NCI-H748 treated with DMSO at 0.1 percent for 48 hours (cell line): ENCODE results near the gene CLNK.
"Not testable (repeated sequence)": the region's sequence is repeated elsewhere in the genome, so short reads cannot be mapped to it uniquely, and the experiment has no call there.

Experiments used
- DNase-seq: peaks from one replicate; lab custom pipeline; 2025; lab: John Stamatoyannopoulos, UW

CLNK gene

DNA sequence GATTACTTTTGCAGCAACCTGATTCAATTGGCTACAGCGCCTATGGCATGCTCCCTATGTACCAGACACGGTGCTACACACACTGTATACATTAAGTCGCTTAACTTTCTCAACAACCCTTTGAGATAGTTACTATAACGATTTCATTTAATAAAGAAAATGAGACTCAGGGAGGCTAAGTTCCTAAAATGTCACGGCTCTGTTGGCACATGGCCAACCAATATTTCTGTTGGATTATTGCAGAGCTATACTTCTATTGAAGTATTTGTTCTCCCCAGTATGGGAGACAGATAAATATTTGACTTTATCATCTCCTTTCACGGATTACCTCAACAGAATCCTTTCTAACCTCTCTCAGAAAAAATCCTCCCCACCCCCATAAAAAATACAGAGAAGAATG, 25.3 kb downstream of the CLNK start:
- no peak for DNase-seq

DNA sequence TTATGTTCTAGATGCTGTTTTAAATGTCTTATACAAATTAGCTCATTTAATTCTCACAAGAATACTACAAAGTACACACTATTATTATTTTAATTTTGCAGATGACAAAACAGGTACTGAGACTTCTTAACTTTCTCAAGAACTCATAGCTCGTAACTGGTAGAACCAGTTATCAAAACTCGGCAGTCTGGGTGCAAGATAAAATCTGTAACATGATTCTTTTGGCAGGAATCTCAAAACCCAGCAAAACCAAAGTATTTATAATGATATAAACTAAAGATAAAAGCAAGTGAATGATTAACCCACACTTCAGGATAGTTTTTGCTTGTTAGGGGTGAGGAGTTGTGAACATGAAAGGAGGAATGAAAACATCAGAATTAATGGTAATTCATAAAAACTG, 27.6 kb downstream of the CLNK start:
- DNase-seq = no peak

DNA sequence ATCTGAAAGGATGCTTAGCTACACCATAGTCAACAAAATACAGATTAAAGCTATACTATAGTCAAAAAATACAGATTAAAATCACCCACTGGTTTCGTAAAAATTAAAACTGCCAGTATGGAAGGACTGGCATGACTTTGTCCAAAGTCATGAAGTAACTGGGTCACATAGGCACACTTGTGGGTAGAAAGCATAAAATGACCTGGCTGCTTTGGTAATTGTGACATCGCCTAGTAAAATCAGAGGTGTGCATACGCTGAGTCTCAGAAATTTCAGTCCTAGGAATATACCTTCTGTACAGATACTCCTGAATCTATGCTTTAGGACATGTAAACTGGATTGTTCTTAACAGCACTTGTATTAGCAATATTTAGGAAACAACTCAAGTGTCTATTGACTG, 28.1 kb downstream of the CLNK start:
- DNase-seq = no peak

DNA sequence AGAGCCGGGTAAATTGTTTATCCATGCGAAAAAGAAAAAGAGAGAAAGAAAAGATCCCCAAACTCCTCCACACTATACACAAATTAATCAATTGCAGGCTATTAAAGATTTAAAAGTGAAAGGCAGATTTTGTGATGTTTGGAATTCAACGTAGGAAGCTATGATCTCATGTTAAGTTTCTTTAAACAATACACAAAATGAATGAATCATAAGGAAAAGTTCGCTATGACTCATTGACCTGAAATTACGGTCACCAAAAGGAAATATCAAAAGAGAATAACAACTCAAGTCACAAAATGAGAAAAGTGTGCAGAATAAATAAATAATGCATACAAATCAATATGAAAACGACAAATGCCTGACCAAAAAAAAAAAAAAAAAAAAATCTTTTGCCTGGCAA, 28.6 kb downstream of the CLNK start:
- no peak for DNase-seq

DNA sequence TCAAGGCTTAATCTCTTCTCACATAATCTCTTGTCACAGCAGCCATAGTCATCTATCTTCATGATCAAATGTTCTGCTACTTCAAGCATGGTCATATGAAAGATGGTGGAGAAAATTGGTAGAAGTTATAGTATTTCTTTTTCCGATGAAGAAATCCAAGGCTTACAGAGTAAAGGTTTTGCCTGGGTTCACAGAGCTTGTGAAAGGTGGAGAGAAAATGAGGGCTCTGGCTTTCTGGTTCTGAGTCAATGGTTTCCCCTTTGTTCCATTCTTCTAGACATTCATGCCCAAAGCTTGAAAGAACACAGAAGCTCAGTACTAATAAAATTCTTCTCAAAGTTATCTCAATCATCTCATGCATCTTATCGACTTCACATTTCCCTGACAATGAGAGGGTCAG, 36.1 kb downstream of the CLNK start:
- DNase-seq = no peak

DNA sequence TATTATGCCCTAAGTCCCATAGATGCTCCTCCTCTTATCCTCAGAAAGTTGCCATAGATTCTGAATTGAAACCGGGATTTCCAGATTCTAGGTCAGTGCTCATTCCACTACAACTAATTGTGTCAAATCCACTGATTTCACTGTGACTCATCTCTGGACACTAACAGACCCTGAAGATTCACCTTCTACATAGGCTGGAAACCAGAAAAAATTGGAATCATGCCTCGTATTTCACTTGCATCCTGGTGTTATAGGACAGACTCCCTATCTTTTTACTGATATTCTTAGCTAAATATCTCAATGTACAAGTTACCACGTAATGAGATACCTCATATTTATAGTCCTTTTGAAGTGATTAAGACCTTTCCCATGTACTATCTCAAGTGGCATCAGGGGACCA, 36.7 kb downstream of the CLNK start:
- DNase-seq = no peak

DNA sequence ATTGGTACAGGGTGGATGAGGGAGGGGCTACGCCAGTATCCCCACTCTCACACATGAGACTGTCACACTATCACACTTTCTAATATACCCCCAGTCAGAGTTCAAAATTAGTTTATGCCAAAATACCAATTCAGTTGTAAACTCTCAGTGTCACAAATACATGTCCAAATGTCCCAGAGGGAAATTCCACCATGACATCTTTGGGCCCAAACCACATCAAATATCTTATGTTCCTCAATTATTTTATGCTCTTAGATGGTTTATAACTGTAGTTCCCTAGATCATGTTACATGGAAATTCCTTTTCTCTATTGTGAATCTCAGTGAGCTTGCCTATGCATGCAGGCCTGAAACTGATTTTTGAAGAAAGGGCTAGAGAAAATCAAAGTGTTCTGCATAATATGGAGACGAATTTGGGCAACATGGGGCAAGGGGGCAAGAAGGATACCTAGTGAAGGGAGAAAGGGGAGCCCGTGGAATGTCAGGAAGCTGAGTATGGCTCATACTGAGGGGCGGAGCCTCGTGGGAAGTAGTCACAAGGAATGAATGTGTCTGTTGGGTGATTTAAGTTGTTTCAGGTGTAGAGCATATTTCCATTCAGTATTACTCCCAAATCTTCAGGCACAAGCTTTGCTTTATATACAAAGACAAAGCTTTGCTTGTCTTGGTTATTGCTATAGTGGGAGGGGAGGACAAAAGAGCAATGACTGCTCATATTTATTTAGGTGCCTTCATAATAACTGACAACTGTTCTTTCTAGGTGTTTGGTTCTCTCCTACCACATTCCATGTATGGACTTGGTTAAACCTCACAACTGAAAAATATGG, 40.8 kb downstream of the CLNK start:
- no peak for DNase-seq

DNA sequence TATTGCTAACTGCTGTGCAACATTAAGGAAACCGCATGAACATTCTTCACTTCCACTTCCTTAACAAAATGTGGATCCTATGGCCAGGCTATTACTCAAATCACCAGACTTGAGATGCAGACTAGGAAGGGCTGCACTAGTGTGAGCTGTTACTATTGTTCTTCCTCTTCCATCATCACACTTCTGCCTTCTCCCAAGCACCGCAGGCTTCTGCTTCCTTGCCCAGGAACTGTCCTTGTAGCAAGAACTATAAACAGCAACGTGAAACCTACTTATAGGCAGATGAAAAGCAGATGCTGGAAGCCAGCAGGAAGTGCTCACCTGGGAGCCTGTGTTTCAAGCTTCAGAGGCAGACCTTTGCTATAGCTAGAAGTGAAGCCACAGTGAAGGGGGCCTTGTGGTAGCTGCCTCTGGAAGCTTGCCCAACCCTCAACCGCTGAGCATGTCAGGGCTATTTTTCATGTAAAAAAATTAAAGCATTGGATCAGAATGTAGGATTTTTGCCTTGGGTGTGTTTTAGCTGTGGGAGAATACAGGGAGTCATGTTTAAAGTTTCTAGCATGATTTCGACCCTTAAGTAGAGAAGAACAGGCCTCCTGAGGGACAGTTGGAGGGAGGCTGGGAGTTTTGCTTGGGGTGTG, 43.9 kb downstream of the CLNK start:
- no peak for DNase-seq

DNA sequence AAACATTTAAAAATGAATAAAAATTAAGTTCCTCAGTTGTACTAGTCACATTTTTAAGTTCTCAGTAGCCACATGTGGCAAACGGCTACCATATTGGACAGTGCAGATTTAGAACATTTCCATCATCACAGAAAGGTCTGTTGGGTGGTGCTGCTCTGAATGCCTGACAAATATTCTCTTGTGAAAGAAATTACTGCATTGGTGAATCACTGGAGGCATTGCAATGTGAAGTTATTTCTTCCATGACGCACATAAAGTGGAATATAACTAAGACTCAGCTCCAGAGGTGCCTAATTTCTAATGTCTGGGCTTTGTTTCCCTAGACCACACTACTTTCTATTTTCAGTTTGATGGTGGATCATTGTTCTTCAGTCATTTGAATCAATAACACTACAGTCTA, 44.9 kb downstream of the CLNK start:
- DNase-seq = no peak

DNA sequence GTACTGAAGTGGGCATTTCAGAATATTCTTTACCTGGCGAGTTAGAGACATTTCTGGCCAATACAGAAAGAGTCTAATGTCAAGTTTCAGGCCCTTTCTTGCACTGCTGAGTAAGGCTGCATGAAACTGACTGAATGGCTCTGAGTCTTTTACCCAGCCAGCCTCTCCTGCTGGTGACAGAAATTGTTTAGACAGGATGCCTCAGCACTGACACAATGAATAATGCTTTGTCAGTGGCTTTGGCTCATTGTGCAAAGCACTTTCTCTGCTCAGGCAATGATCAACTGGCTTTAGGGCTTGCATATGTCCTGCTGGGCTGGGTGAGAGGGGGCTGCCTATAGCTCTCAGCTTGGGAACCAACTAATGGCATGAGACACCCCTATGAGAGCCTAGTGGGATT, 45.5 kb downstream of the CLNK start:
- DNase-seq = no peak

DNA sequence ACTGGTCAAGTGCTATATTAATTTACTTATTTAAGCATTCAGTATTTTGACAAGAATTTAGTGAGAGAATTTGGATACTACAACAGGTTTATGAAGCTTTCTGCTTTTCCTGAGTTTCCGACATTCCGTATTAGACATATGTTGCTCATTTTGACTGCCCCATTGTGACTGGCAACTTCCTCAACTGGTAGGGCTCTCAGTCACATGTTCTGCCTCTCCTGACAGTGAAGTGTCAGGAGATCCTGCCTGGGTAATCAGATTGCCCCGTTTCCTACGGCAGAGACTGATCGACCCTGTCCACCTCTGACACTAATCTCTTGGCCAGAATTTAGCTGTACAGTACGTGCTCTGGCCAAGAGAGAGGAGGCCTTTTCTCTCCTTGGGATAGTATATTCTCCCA, 49.5 kb downstream of the CLNK start:
- no peak for DNase-seq

DNA sequence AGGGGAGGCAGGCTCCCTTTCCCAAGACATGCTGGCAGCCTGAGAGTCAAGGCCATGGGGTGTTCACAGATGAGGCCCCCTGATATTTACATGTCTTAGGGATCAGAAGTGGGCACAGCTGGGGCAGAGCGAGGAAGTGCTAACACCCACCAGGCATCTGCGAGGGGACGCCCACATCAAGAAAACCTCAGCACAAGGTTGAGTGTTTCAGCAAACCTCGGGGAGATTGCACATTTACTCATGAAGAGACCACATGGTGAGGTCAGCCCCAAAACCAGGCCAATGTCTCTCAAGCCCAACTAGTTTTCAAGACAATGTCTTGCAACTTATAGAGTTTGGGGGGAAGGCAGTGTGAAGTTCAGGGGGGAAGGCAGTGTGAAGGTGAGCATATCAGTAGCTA, 55.2 kb downstream of the CLNK start:
- DNase-seq = no peak

DNA sequence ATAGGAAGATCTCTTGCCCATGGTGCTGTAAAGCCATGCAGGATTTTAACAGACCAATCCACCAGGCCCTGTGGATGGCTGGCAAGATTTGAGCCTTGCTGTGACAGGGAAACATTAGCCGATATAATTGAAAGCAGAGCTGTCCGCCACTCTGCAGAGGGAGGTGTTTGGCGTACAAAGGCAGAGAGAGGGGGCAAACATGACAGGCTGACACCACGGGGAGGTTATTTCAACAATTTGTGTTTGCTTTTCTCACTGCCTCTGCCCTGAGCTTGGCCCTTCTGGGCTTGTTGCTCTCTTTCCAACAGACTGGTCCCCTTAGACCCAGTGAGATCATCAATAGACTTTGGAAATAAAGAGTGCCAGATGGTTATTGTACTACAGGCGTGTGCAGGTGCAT, 59.4 kb downstream of the CLNK start:
- DNase-seq = peak; percentile 91

DNA sequence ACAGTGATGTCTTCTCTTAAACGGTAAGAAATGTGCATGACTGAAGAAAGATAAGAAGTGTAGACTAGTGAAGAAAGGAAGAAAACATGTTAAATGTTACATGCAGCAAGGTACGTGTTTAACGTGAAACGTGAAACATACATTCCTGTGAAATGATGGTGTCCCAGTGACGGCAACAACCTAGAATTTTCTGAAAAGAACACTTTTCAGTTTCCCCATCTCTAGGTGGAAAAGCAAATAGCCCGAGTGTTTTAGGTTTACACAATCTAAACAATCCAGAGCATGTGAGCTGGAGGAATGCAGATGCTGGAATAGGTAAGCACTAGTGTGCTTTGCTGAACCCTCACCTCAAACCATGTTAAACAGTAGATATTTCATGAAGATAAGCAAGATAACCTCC, 60.7 kb downstream of the CLNK start:
- DNase-seq = no peak

DNA sequence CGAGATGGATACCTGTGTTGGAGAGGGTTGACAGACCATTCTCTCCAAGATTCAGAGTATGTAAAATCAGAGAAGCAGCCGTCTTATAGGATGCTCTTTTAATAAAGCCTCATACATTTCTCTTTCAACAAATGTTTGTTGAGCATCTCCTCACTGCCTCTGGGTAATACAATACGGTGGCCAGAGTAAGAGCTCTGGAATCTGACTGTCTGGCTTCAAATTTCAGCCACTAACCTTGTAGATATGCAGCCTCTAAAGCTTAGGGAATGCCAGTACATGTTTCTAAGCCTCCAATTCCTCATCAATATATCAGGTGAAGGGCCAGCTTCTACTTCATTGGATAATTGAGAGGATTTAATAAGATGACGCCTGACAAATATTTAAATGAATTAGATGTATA, 61.3 kb downstream of the CLNK start:
- DNase-seq = no peak

DNA sequence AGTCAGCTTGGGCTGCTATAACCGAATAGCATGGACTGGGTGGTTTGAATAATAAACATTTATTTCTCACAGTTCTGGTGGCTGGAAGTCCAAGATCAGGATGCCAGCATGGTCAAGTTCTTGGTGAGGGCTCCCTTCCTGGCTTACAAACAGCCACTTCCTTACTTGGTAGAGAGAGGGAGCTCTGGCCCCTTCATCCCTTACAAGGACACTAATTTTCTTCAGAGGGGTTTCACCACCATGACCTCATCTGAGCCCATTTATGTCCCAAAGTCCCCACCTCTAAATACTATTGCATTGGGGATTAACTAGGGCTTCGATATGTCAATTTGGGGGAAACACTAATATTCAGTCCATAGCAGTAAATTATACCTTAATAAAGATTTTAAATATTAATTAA, 61.8 kb downstream of the CLNK start:
- peak; percentile 34 for DNase-seq

DNA sequence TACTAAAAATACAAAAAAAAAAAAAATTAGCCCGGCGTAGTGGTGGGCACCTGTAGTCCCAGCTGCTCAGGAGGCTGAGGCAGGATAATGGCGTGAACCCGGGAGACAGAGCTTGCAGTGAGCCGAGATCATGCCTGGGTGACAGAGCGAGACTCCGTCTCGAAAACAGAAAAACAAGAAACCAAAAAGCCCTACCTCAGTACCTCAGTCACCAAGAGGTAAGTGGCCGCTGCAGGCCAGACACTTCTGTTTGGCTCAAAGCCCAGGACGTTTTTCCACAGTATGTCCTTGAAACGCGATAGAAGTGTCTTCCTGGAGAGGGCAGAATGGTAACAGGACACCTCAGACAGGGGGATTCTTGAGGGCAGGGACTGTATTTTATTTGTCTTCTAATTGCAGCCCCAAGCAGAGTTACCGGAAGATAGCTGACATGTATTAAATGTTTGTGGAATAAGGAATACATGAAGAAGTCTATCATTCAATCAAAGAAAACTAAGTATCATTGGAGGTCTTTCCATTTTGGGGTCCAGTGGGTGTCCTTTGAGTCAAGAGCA, 63.6 kb downstream of the CLNK start:
- peak; percentile 37 for DNase-seq

DNA sequence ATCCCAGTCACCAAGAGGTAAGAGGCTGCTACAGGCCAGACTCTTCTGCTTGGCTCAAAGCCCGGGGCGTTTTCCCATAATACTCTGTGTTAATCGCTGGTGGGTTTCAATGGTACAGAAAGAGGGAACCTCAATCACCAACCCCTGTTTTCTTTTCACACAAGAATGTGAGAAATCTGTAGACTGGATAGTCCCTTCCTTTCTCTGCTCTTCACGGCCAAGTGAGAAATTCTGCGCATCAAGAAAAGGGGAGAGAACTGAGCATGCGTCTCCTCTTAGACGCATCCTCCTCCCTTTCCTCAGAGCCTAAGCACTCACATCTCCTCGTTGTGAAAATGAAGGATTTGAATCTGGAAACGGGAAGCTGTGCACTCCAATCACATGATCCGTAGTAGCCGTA, 64.7 kb downstream of the CLNK start:
- no peak for DNase-seq

DNA sequence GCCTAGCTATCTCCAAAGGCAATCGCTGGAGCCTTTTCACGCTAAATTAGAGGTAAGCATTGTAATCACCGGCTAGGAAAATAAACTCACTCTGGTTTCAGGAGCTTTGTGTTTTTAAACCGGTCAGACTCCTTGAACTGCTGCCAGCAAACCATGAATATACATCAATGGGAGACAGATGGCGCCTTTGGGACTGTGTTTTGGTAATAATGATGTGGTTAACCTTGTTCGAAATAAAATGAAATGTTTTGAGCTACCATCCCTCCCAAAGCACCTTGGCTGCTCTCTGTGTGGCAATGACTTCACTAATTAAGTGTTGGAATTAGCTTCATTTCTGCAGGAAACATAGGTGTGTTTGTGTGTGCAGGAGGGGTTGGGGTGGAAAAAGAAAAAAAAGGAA, 65.3 kb downstream of the CLNK start:
- DNase-seq = peak; percentile 98

DNA sequence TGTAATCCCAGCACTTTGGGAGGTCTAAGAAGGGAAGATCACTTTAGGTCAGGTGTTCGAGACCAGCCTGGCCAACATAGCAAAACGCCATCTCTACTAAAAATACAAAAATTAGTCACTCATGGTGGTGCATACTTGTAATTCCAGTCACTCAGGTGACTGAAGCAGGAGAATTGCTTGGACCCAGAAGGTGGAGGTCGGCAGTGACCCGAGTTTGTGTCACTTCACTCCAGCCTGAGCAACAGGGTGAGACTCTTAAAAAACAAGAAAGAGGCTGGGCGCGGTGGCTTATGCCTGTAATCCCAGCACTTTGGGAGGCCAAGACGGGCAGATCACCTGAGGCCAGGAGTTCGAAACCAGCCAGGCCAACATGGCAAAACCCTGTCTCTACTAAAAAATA, 69.6 kb downstream of the CLNK start:
- DNase-seq = not testable (repeated sequence)

DNA sequence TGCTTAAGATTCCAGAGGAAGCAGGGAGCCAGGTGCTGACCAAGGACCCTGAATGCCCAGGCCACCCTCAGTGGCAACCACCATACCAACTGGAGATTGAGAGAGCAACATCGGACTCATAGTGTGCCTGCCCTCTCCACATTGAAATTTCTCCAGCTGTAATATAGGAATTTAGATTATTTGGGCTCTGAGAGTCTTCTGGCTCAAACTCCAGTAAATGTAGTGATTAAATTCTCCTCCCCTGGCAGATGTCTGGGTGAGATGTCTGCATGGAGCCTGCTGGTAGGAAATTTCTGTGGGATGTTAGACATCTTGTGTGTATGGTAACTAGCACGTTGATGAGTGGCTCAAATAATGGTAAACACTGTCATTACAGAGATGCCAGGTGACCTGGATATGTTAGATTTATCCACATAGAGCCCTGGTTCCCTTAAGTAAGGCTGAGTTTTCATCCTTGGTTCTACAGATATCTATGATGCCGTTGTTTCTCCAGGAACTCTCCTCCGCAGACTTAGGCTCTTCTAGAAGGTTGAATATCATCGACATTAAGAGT, 70.6 kb downstream of the CLNK start:
- DNase-seq = no peak

DNA sequence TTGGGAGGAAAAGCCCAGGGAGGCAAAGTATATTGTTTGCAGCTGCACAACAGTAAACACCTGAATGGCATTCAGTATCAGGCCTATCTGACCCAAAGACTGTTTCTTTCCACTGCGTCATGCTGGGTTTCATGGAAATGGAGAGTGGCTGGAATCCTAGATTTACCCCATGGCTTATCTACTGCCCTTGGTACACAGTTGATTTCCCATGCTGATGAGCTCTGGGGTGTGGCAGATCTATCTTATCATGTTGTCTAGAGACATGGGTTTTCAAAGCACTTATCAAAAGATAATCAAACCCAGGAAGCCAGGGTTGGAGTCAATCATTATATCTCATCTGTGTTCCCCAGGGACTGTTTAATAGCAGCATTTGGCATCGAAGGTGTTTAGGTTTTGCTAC, 72.1 kb downstream of the CLNK start:
- no peak for DNase-seq

DNA sequence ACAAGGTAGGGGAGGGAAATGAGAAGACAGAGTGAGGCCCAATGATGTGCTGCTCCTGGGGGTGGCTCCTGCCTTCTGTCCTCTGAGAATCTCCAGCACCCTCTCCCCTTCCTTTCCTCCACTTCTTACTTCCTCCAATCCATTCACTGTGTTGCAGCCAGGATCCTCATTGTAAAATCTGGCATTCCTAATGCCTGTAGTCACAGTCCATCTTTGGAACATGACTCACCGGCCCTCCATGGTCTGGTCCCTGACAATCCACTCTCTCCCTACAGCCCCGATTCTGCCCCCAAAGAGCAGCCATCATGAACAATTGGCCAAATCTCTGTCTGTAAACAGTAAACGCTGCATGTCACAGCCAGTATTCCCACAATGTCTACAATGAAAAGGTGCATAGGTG, 72.9 kb downstream of the CLNK start:
- DNase-seq = no peak
